Lung (tissue), 12 donors: Measurements from ENCODE around the gene FFAR3. TPM values are rescaled to one million over a fixed set of nuclear protein-coding genes. Genes with fewer than 3 reads are reported as not detected.

ENCODE experiments used
- ATAC-seq: fragments of 200-7000 bp; cut with Tn5 transposase; one replicate; pipeline ENCODE4 v1.9.1; 2020; ENCODE audit warnings: moderate number of reproducible peaks; ENCODE audit not compliant: insufficient read depth, low FRiP score
- DNase-seq, 3 donors: peaks; one replicate each; pipeline ENCODE4 v3.0.0-alpha.2; 2013 to 2017
- H3K27ac ChIP-seq, 2 donors: one replicate each; pipeline ENCODE4 v1.5.1; 2013; ENCODE audit warnings: mild to moderate bottlenecking in 2 of 2, moderate library complexity in 2 of 2, control low read depth in 1 of 2, inconsistent platforms in 1 of 2, low read depth in 1 of 2, low read length in 1 of 2
- H3K27me3 ChIP-seq, 3 donors: one replicate each; pipeline ENCODE4 v1.5.1; 2013; ENCODE audit warnings: low read length in 2 of 3; ENCODE audit not compliant: control insufficient read depth in 3 of 3, insufficient read depth in 3 of 3
- H3K36me3 ChIP-seq, 4 donors: one replicate each; pipeline ENCODE4 v1.5.1; 2013; ENCODE audit warnings: low read length in 4 of 4, mild to moderate bottlenecking in 1 of 4, moderate library complexity in 1 of 4; ENCODE audit not compliant: control insufficient read depth in 4 of 4, insufficient read depth in 4 of 4
- H3K4me1 ChIP-seq, 5 donors: one replicate each; pipeline ENCODE4 v1.5.1; 2013; ENCODE audit warnings: low read length in 5 of 5, mild to moderate bottlenecking in 2 of 5, moderate library complexity in 1 of 5; ENCODE audit not compliant: control insufficient read depth in 5 of 5, insufficient read depth in 5 of 5
- H3K4me3 ChIP-seq: one replicate; pipeline ENCODE4 v1.5.1; 2013; ENCODE audit warnings: mild to moderate bottlenecking, control low read depth, moderate library complexity
- H3K9ac ChIP-seq, 2 donors: one replicate each; pipeline ENCODE4 v1.5.1; 2013; ENCODE audit warnings: low read length in 2 of 2, control low read depth in 1 of 2; ENCODE audit not compliant: insufficient read depth in 1 of 2
- H3K9me3 ChIP-seq, 4 donors: one replicate each; pipeline ENCODE4 v1.5.1; 2013; ENCODE audit warnings: low read length in 3 of 4, mild to moderate bottlenecking in 1 of 4, moderate library complexity in 1 of 4; ENCODE audit not compliant: control insufficient read depth in 4 of 4, insufficient read depth in 3 of 4
- CTCF ChIP-seq: IDR thresholded peaks from 2 replicates; pipeline ENCODE4 v1.5.1; 2012; ENCODE audit warnings: mild to moderate bottlenecking; ENCODE audit errors: control extremely low read depth, extremely low read depth
- WGBS, 2 donors: extraction: QIAGEN DNeasy Blood & Tissue Kit; methylation state at CpG; one replicate each; pipeline ENCODE4 v1.1.7; 2013; 5-methylcytosine and 5-hydroxymethylcytosine counted together
- polyA plus RNA-seq, 2 donors: library from polyadenylated mRNA; stranded (reverse); fragments of 200-250 nt; gene quantifications; one replicate each; pipeline ENCODE4 v1.2.1, GENCODE V29; 2013
- total RNA-seq, 2 donors: library from RNA; depleted of rRNA in 1 of 2; stranded (reverse); fragments of >200 nt in 1 of 2; gene quantifications; one replicate each; pipeline ENCODE4 v1.2.1, GENCODE V29; 2014 to 2021
- donor health status: control.
- donor health status: control.
- donor health status: Bipolar disorder and iron deficiency.
- donor health status: healthy.
- donor health status: DM: yes; HTN: yes; CAD: no.

Gene FFAR3
- total and polyA plus RNA-seq, 4 donors = 0.06 to 20.9 (median 0.40) TPM

DNA sequence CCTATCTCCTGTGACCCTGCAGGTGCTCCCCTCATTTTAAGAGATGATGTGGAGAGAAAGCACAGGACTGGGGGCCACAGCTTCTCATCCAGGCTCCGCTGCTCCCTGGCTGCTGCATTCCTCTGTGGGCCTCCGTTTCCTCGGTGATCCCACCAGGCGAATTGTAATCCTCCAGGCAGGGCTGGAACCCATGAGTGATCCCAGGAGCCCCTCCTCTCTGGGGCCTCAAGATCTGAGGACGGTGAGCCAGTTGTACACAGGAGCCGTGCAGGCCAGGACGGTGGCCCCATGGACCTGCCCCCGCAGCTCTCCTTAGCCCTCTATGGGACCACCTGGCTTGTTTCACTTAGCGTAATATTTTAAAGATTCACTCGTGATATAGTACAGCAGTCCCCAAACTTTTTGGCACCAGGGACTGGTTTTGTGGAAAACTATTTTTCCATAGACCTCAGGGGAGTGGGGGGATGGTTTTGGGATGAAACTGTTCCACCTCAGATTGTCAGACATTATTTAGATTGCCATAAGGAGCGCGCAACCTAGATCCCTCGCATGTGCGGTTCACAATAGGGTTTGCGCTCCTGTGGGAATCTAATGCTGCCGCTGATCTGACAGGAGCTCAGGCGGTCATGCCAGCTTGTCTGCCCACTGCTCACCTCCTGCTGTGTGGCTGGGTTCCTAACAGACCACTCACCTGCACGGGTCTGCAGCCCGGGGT lies 5.6 kb downstream of the FFAR3 start:
- Histone ChIP-seq H3K4me1 (no peaks in the 10 kb centered on the region), H3K27me3 (peaks cover 0 to 4% (median 0%) of the 10 kb centered on the region in 3 donors), H3K27ac (no peak overlapping the region), H3K9ac (no peak overlapping the region), H3K9me3 (no peaks in the 10 kb centered on the region), H3K4me3 (no peak overlapping the region), H3K36me3 (no peaks in the 10 kb centered on the region)
- no peak for DNase-seq
- ATAC-seq = no peak
- 95% methylated on average over 19 of the region's 19 CpGs; no CpG with 5 or more reads in 1 of the 2 donors for WGBS, 2 donors
- no peak for TF ChIP-seq CTCF

DNA sequence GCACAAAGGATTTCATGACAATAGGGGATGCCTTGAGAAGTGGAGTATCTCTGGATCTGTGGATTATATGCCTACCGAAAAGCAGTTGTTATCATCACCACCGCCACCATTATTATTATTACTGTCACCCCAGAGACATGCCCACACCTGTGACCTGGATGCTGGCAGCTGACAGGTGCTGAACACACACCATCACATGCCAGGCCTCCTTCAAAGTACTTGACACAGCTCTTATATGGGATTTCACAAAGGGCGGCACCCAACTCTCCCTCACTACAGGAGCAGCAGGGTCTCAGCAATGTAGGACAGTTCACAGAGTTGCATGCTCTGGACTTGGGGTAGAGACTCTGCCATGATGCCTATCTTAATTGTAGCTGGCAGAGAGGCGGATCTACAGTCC lies 7.0 kb downstream of the FFAR3 start:
- Histone ChIP-seq H3K4me3 (no peak overlapping the region), H3K9me3 (peaks cover 0 to 3% (median 0%) of the 10 kb centered on the region in 4 donors), H3K27ac (no peak overlapping the region), H3K4me1 (no peaks in the 10 kb centered on the region), H3K36me3 (no peaks in the 10 kb centered on the region), H3K27me3 (peaks cover 0 to 4% (median 0%) of the 10 kb centered on the region in 3 donors), H3K9ac (no peak overlapping the region)
- TF ChIP-seq CTCF = no peak
- 88% methylated on average over 4 of the region's 4 CpGs; no CpG with 5 or more reads in 1 of the 2 donors for WGBS, 2 donors
- no peak for DNase-seq
- ATAC-seq = no peak

DNA sequence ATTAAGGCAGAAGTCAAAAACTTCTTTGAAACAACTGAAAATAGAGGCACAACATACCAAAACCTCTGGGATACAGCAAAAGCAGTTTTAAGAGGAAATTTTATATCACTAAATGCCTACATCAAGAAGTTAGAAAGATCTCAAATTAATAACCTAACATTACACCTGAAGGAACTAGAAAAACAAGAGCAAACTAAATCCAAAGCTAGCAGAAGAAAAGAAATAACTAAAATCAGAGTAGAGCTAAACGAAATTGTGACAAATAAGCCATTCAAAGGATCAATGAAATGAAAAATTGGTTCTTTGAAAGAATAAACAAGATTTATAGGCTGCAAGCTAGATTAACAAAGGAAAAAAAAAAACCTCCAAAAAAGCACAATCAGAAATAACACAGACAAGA lies 10.1 kb downstream of the FFAR3 start:
- Histone ChIP-seq H3K27me3 (peaks cover 0 to 4% (median 0%) of the 10 kb centered on the region in 3 donors), H3K9ac (no peak overlapping the region), H3K4me3 (no peak overlapping the region), H3K27ac (no peak overlapping the region), H3K4me1 (no peaks in the 10 kb centered on the region), H3K36me3 (no peaks in the 10 kb centered on the region), H3K9me3 (peaks cover 0 to 3% (median 0%) of the 10 kb centered on the region in 4 donors)
- no peak for DNase-seq
- TF ChIP-seq CTCF = no peak
- WGBS, 2 donors = 84% methylated on average over 1 of the region's 1 CpG; no CpG with 5 or more reads in 1 of the 2 donors
- ATAC-seq = no peak
